Transverse colon (tissue), 4 donors: ENCODE measurements around the gene TMC3. TPM values are rescaled to one million over a fixed set of nuclear protein-coding genes. Genes with fewer than 3 reads are reported as not detected.

ENCODE experiments used
- DNase-seq: peaks from one replicate; pipeline ENCODE4 v3.0.0-alpha.2; 2019
- H3K27ac ChIP-seq, 4 donors: fragments of 200-600 bp; sonication (generic); 2 replicates each; pipeline ENCODE4 v1.5.1; 2016 to 2018; ENCODE audit warnings: inconsistent platforms in 4 of 4
- H3K27me3 ChIP-seq: fragments of 200-600 bp; sonication (generic); 2 replicates; pipeline ENCODE4 v1.5.1; 2017; ENCODE audit warnings: inconsistent platforms
- H3K36me3 ChIP-seq, 4 donors: fragments of 200-600 bp; sonication (generic); 2 replicates each; pipeline ENCODE4 v1.5.1; 2017 to 2019; ENCODE audit warnings: inconsistent platforms in 4 of 4
- H3K4me1 ChIP-seq, 4 donors: fragments of 200-600 bp; sonication (generic); 2 replicates each; pipeline ENCODE4 v1.5.1; 2017 to 2020; ENCODE audit warnings: inconsistent platforms in 4 of 4
- H3K4me3 ChIP-seq, 4 donors: fragments of 200-600 bp; sonication (generic); 1 replicate in 1 of 4; 2 replicates in 3 of 4; pipeline versions ENCODE4 v1.5.1 to v1.6.1; 2017 to 2019; ENCODE audit warnings: inconsistent platforms in 4 of 4
- H3K9me3 ChIP-seq, 2 donors: fragments of 200-600 bp; sonication (generic); 2 replicates each; pipeline ENCODE4 v1.5.1; 2017 to 2019; ENCODE audit warnings: inconsistent platforms in 2 of 2
- EP300 ChIP-seq: sonication (generic); formaldehyde crosslinking; IDR thresholded peaks from one replicate; pipeline ENCODE4 v1.6.1; 2017; ENCODE audit warnings: antibody characterized with exemption, low read depth
- POLR2A ChIP-seq: fragments of 450-650 bp; IDR thresholded peaks from one replicate; pipeline ENCODE4 v1.6.1; 2016; ENCODE audit warnings: antibody characterized with exemption, mild to moderate bottlenecking, moderate library complexity
- POLR2AphosphoS5 ChIP-seq, 3 donors: sonication (generic); formaldehyde crosslinking; IDR thresholded peaks; one replicate each; pipeline ENCODE4 v1.6.1; 2016; ENCODE audit warnings: antibody characterized with exemption in 3 of 3
- WGBS, 2 donors: methylation state at CpG; one replicate each; pipeline ENCODE4 v1.1.5; 2018; ENCODE audit warnings: low coverage in 1 of 2; 5-methylcytosine and 5-hydroxymethylcytosine counted together
- in situ Hi-C, 4 donors: fragments of 200-750 bp; cut with MboI; loops; one replicate each; pipeline versions ENCODE4 v1.15.0 to v1.15.1; 2017; ENCODE audit warnings: low sequenced_read_pairs in 3 of 4, low pct_ligation_motif_present in 1 of 4, low pct_unique_long_range_greater_than_20kb in 1 of 4
- intact Hi-C: fragments of 100-400 bp; cut with DNase I; formaldehyde crosslinking; loops from one replicate; pipeline ENCODE4 v1.15.1; 2023; ENCODE audit warnings: low total_unique reads
- total RNA-seq, 4 donors: library from RNA; depleted of rRNA; stranded (reverse); fragments of >200 nt; gene quantifications; one replicate each; pipeline ENCODE4 v1.1.0, GENCODE V29; 2016
- TF ChIP-seq, protein P1 (sequence below), 5 experiments: fragments of 200-600 bp in 3 of 5; fragments of 450-650 bp in 2 of 5; sonication (generic) in 3 of 5; IDR thresholded peaks; 1 replicate in 2 of 5; 2 replicates in 3 of 5; pipeline ENCODE4 v1.5.1; 2016 to 2017; ENCODE audit warnings: antibody characterized with exemption in 5 of 5, inconsistent platforms in 3 of 5, mild to moderate bottlenecking in 2 of 5, moderate library complexity in 1 of 5

TMC3 gene
- total RNA-seq, 4 donors from 2014 or later, result 0.14 to 0.64 TPM; not detected in 2

DNA sequence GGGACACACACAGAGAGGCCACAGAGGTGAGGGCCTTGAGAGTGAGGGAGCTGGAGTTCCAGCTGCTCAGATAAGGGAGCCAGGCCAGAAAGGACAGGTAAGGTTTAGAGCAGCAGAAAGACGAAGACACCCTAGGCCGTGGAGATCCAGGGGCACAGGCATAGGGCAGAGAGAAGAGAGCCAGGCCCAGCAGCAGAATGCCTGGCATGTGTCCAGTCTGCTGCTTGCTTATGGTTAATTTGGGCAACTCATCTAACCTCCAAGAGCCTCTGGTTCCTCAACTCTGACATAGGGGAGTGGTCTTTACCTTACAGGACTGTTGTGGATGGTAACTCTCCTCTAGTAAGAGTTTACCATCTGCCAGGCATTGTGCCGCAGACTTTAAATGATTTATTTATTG is 86.0 kb downstream of the TMC3 start:
- H3K27ac ChIP-seq, result no peak overlapping the region

DNA sequence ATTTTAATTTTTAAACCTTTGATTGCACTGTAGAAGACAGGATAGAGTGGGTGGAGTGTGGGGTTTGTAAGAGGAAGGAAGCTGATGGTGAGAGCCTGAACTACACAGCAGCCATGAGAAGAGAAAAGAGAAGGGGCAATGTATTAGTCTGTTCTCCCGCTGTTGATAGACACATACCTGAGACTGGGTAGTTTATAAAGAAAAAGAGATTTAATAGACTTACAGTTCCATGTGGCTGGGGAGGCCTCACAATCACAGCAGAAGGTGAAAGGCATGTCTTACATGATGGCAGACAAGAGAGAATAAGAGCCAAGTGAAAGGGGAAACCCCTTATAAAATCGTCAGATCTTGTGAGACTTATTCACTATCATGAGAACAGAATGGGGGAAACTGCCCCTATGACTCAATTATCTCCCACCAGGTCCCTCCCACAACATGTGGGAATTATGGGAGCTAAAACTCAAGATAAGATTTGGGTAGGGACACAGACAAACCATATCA is 87.3 kb downstream of the TMC3 start:
- H3K27ac ChIP-seq, result peak overlapping the region in 2 of 4 donors; percentile 13 to 21
- no peaks in the 10 kb centered on the region for H3K27me3 ChIP-seq
- no peak overlapping the region for H3K4me3 ChIP-seq
- in situ Hi-C loops, result no loop called here
- 70 to 88% methylated on average over 2 of the region's 2 CpGs for WGBS, 2 donors
- H3K9me3 ChIP-seq, result no peaks in the 10 kb centered on the region
- no peak for TF ChIP-seq EP300
- no peak for TF ChIP-seq POLR2A
- TF ChIP-seq, protein P1, sequence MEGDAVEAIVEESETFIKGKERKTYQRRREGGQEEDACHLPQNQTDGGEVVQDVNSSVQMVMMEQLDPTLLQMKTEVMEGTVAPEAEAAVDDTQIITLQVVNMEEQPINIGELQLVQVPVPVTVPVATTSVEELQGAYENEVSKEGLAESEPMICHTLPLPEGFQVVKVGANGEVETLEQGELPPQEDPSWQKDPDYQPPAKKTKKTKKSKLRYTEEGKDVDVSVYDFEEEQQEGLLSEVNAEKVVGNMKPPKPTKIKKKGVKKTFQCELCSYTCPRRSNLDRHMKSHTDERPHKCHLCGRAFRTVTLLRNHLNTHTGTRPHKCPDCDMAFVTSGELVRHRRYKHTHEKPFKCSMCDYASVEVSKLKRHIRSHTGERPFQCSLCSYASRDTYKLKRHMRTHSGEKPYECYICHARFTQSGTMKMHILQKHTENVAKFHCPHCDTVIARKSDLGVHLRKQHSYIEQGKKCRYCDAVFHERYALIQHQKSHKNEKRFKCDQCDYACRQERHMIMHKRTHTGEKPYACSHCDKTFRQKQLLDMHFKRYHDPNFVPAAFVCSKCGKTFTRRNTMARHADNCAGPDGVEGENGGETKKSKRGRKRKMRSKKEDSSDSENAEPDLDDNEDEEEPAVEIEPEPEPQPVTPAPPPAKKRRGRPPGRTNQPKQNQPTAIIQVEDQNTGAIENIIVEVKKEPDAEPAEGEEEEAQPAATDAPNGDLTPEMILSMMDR (IDR thresholded peaks at IDR 0.05), result no peak
- no peak for TF ChIP-seq POLR2AphosphoS5 (IDR thresholded peaks at IDR 0.05)
- DNase-seq, result peak; percentile 6
- intact Hi-C loops, result no loop called here
- no peaks in the 10 kb centered on the region for H3K36me3 ChIP-seq
- peaks cover 0 to 4% (median 0%) of the 10 kb centered on the region in 4 donors for H3K4me1 ChIP-seq

More for the DNA sequence above, 86.0 kb downstream of the TMC3 start:
- DNase-seq, result peak; percentile 3
- TF ChIP-seq POLR2AphosphoS5 (IDR thresholded peaks at IDR 0.05) (no peak), POLR2A (no peak)
- TF ChIP-seq, protein P1 (IDR thresholded peaks at IDR 0.05), result no peak
- no peaks in the 10 kb centered on the region for H3K9me3 ChIP-seq
- WGBS, 2 donors, result 86 to 91% methylated on average over 3 of the region's 3 CpGs
- H3K4me3 ChIP-seq, result no peak overlapping the region
- H3K36me3 ChIP-seq, result no peaks in the 10 kb centered on the region
- no peaks in the 10 kb centered on the region for H3K27me3 ChIP-seq
- in situ Hi-C loops, result no loop called here
- intact Hi-C loops, result no loop called here
- peaks cover 0 to 4% (median 0%) of the 10 kb centered on the region in 4 donors for H3K4me1 ChIP-seq

DNA sequence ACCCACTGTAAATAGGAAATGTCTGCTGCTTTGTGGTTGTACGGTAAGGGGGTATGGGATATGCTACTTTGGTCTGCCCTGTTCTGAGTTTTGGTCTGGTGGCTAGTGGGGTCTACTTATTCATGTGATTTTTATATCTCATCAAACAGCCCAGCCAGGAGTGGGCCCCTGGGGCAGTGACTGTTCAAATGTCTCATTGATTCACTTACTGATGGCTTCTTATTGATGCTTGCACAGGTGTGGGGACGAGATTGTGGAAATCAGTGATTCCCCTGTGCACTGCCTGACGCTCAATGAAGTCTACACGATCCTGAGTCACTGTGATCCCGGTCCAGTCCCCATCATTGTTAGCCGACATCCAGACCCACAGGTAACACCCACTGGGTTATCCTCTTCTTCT is 88.6 kb downstream of the TMC3 start:
- no peak overlapping the region for H3K4me3 ChIP-seq
- no peaks in the 10 kb centered on the region for H3K9me3 ChIP-seq
- TF ChIP-seq EP300 (no peak), POLR2AphosphoS5 (IDR thresholded peaks at IDR 0.05) (no peak), POLR2A (no peak)
- TF ChIP-seq, protein P1 (IDR thresholded peaks at IDR 0.05), result no peak
- 95 to 100% methylated on average over 1 to 6 of the region's 6 CpGs for WGBS, 2 donors
- H3K4me1 ChIP-seq, result peaks cover 4 to 12% (median 8%) of the 10 kb centered on the region in 4 donors
- in situ Hi-C loops (no loop called here), intact Hi-C loops (no loop called here)
- H3K27ac ChIP-seq, result peak overlapping the region in 1 of 4 donors; percentile 55
- peak; percentile 2 for DNase-seq
- H3K36me3 ChIP-seq, result no peaks in the 10 kb centered on the region
- no peaks in the 10 kb centered on the region for H3K27me3 ChIP-seq

DNA sequence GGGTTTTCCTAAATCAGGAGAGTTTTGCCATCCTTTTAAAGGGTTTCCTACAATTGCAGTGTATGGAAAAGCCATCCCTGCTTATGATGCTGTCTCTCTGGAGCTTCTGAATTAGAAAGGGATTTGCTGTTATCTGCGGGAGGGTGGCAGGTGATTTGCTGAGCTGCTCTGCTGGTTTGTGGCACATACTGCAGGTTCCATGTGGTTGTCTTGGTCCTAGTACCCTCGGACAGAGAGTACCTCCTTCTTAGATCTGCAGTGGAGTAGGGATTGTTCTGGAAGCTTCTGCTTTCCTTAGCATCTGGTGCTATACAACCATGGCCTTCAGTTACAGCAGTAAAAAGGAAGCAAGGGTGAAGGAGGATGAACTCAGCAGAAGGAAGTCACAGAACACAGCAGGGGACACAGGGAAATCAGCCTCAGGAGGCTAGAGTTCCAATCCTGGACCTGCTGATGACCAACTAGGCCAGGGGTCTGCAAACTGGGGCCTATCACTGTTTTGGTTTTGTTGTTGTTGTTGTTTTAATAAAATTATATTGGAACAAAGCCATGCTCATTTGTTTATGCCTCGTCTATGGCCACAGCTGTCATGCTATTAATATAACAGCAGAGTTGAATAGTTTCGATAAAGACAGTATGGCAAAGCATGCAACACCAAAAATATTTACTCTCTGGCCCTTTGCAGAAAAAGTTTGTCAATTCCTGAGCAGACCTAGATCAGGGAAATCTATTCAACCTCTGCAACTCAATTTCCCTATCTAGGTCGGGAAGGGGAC is 89.6 kb downstream of the TMC3 start:
- H3K4me1 ChIP-seq, result peaks cover 4 to 22% (median 12%) of the 10 kb centered on the region in 4 donors
- intact Hi-C loops, result no loop called here
- H3K4me3 ChIP-seq, result no peak overlapping the region
- peak; percentile 5 for DNase-seq
- WGBS, 2 donors, result 70 to 76% methylated on average over 5 of the region's 5 CpGs
- no peaks in the 10 kb centered on the region for H3K36me3 ChIP-seq
- peak overlapping the region in 3 of 4 donors; percentile 22 to 55 (median 36) for H3K27ac ChIP-seq
- TF ChIP-seq POLR2A, result no peak
- TF ChIP-seq, protein P1 (IDR thresholded peaks at IDR 0.05), result no peak
- H3K27me3 ChIP-seq, result no peaks in the 10 kb centered on the region
- no peaks in the 10 kb centered on the region for H3K9me3 ChIP-seq
- in situ Hi-C loops, result loop anchor here in 1 of 4 donors (5.0 kb wide), 1 partner anchor 118 kb away; no protein-coding TSS in a partner anchor
